NT2/D1 (cell line): ENCODE data around the gene OLFML2A.

Source experiments
- YY1 ChIP-seq: IDR thresholded peaks from 2 replicates; pipeline ENCODE4 v1.6.1; 2011; ENCODE audit not compliant: insufficient read length, insufficient read depth
- ZNF274 ChIP-seq: IDR thresholded peaks from 2 replicates; pipeline ENCODE4 v1.6.1; 2011; ENCODE audit warnings: mild to moderate bottlenecking, low read depth, low read length

DNA sequence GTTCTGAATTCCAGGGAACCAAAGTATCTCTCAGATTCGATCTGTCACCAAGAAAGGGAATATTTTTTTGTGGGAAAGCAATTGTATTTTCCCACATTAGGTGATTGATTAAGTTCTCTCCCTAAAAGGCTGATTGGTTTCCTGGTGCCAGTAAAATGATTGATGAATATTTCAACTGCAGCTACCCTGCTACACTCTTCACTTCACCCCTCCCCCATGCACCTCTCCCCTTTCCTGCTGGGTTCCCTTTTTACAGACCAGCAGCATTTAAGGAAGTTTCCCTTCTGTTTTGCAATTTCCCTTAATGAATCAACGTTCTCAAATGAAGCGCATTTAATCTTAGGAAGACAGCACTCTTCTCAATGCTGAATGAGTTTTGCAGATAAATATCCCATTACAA, 18.9 kb upstream of the OLFML2A start:
- TF ChIP-seq ZNF274, result no peak
- TF ChIP-seq YY1, result no peak
